HG03460 (cell line): ENCODE data around the gene CADM1.

Experiments used
- ATAC-seq: cut with Tn5 transposase; IDR thresholded peaks from one replicate; pipeline ENCODE4 v1.9.1; 2021; ENCODE audit not compliant: unreplicated experiment

Gene CADM1

GRCh38 chr11:115256397-115257197, 247.6 kb downstream of the CADM1 start:
- ATAC-seq = peak; percentile 95

DNA sequence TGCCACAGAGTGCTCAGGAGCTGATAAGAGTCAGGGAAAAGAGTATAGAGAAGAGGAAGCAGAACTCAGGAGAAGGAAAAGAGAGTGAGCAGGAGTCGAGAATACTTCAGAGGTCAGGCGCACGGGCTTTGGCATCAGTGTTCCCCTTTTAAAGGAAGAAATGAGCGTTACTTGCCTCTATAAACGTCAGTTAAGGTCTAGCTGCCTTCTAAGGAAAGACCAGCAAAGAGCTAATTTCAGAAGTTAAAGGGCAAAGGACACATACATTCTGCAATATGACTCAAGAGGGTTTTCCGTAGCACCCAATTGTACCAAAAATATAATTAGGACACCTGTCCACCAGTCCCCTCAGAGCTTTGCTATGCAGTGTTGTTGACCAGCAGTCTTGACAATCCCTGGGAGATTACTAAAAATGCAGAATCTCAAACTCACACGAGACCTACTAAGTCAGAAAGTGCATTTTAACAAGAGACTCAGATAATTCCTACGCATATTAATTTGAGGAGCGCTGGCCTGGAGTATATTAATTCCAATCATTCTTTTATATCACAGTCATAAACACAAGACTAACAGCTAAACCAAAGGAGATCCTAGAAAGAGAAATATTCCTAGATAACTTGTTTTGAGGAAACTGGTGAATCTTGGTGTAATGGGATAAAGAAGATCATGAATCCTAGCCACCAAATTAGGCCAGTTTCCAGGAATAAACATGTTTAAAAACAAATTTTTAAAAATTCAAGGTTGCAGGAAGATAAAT, 249.0 kb downstream of the CADM1 start:
- ATAC-seq = no peak

GRCh38 chr11:115251126-115251525, 253.1 kb downstream of the CADM1 start:
- no peak for ATAC-seq

DNA sequence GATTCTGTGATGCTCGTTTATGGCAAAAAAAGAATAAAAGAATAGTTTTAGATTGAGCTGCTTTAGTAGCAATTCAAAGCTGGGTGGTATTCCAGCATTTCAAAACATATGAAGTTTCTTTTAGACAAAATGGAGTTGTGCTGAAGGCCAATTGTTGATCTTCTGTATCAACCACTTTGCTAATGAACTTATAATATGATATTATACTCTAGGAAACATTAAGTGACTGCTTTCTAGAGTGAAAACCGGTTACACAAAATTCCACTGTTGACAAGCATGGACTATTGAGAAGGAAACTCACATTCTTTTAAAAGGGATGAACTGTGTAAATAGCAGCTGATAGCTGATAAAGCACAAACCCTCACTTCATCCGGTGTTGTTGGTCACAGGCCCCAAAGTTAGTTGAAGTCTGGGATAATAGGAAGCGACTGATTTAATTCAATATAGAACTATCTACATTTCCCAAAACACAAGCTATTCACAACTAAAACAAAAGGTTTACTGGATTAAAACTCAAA, 255.1 kb downstream of the CADM1 start:
- no peak for ATAC-seq

GRCh38 chr11:115247953-115248352, 256.3 kb downstream of the CADM1 start:
- no peak for ATAC-seq

DNA sequence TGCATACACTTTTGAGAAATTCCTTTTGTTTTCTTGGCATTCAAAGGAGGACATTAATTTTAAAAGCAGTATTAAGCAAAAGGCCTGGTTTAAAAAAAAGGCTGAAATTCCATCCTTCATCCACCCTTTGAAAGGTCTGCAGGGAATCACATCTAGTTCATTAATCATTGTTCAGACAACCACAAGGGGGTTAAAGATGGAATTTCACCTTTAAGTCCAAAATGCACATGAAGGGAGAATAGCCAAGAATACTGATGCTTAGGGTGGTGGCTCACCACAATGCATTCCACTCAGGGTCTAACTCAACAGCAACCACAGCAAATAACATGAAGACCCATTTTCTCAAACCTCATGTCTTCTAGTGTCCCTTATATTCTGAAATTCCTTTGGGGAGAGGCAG, 256.9 kb downstream of the CADM1 start:
- ATAC-seq = no peak

DNA sequence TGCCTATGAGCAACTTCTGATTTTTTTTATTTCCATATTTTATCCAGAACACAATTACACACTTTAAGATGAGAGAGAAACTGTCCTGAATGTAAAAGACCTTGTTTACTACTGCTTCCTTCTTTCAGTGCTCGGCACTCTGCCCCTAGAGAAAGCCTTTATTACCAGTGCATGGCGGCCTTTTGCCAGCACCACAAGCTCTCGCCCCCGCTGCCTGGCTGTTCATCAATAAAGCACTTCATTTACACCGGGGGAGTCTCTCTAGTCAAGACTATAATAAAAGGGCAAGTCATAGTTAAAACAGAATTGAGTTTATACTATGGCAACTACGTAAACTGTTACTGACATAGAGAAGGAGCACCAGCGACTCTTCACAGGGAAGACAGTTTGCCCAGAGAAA, 259.5 kb downstream of the CADM1 start:
- no peak for ATAC-seq

DNA sequence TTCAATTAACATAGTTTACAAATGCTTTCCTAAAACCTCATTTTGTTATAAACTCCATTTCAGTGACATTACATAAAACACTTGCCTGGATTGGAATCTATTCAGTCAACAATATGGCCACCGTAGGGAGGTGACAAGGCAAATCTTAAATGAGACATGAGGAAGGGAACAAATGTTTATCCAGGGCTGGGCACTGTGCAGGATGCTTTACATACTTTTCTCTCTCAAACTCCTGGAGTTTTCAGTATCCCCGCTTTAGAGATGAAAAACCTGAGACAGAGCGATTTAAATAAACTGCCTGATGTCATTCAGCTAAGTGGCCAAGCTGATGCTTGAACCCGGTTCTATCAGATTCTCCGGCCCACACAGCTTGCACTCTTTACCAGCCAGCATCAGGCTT, 259.9 kb downstream of the CADM1 start:
- no peak for ATAC-seq

DNA sequence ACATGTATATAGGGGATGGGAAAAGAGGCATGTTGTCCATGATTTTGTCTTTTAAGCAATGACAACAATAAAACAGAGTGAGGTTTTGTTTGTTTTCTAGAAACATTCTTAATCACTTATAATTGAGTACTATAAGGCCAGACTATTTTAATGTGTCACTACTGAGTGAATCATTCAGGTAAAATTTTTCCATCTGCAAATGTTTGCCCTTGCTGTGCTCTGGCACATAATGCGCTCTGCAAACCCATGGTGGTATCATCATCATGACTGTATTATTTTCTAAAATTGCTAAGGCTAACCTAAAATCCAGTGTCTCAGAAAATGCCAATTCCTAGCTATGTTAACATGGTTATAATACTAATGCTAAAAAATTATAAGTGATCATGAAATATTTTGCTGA, 261.2 kb downstream of the CADM1 start:
- ATAC-seq = no peak

GRCh38 chr11:115241899-115242298, 262.3 kb downstream of the CADM1 start:
- no peak for ATAC-seq

DNA sequence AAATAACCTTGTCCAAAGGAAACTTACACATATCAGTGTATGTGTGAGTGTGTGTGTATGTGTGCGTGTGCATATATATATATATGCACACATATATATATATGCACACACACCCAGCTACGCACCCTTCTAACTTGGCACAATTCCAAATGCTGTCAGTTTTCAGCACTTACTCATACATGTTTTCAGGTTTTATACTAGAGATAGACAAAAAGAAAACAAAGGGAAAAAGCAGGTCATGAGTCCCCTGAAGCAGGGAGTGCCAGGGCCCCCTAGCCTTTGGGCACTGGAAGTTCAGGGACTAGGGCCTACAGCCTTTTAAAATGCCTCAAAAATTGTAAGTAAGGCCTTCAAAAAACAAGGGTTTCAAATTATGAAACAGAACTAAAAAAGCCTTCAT, 265.4 kb downstream of the CADM1 start:
- no peak for ATAC-seq

DNA sequence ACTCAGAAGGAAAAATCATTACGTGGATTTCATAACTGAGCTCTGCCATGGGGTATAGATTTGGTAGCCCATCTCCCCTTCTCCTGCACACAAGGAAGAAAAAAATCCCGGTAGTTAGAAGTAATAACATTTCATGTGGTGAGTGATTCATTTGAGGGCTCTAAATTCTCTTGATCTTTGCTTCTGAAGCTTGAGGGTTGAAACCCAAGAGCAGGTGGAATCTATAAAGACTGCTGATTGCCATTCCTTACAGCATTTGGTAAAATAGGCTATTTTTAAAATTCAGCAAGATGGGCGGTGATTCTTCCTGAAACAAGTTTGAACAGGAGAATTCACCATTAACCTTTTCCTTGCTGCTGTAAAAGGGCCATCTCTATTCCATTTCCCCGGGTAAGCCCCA, 266.1 kb downstream of the CADM1 start:
- no peak for ATAC-seq

GRCh38 chr11:115237578-115237977, 266.6 kb downstream of the CADM1 start:
- no peak for ATAC-seq

DNA sequence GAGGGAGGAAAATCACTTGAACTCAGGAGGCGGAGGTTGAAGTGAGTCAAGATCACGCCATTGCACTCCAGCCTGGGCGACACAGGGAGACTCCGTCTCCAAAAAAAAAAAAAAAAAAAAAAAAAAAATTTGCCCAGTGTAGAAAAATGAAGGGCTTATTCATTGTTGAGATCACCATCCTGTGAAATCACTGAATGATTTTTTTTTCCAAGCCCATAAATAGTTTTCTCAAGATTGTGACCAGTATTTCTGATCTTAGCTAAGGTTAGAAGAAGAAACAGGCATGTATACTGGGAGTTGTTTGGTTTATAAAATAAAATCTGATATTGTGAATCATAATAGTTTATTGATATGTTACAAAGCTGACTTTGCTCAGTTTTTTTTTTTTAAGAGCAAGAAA, 269.4 kb downstream of the CADM1 start:
- no peak for ATAC-seq

- ATAC-seq = no peak
These were observed 277.7 kb downstream of the CADM1 start for GRCh38 chr11:115226556-115226955.

DNA sequence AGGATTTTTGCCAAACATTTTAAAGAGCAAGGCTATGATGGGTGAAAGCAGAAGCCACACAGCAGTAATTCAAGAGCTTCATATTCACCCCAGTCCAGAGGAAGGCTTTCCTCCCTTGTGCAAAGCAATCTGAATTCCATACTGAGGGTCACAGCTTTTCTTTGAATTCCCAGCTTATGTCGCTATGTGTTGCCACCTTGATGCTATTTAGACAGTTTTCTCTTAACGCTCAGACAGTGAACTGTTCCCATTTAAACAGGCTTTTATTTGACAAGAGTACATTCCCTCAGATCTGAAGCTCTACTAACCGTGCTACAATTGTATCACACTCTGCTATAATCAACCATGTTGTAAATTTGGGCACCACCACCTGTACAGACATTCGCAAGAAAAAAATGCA, 279.7 kb downstream of the CADM1 start:
- no peak for ATAC-seq

GRCh38 chr11:115222863-115223530, 281.2 kb downstream of the CADM1 start:
- ATAC-seq = peak; percentile 34

- ATAC-seq = peak; percentile 94
These were observed 281.9 kb downstream of the CADM1 start for GRCh38 chr11:115222218-115222862.

GRCh38 chr11:115221461-115222069, 282.6 kb downstream of the CADM1 start:
- no peak for ATAC-seq

GRCh38 chr11:115220911-115221310, 283.3 kb downstream of the CADM1 start:
- ATAC-seq = no peak

DNA sequence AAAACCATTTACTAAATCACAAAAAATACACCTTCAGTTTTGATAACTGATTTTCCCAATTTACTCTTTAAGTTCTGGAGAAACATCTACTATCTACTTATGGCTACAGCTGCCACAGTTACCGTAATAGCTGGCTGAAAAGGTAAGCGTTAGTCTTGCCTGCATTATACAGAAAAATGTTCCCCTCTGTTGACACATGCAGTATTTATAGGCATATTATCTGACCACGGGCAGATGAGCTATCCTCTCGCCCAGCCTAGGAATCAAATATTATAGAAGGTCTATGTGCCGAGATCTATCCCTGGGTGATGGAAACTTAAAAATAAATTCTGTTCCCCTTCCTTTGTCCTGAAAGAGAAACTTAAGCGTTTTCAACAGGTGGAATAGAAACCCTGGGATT, 283.8 kb downstream of the CADM1 start:
- ATAC-seq = no peak
